GM18517 (cell line): Measurements from ENCODE around the gene CD82.
"Not testable (repeated sequence)": the region's sequence is repeated elsewhere in the genome, so short reads cannot be mapped to it uniquely, and the experiment has no call there.

Experiments used
- ATAC-seq: cut with Tn5 transposase; IDR thresholded peaks from one replicate; pipeline ENCODE4 v1.9.1; 2021; ENCODE audit warnings: mild to moderate bottlenecking, moderate library complexity; ENCODE audit not compliant: unreplicated experiment

CD82 gene

DNA sequence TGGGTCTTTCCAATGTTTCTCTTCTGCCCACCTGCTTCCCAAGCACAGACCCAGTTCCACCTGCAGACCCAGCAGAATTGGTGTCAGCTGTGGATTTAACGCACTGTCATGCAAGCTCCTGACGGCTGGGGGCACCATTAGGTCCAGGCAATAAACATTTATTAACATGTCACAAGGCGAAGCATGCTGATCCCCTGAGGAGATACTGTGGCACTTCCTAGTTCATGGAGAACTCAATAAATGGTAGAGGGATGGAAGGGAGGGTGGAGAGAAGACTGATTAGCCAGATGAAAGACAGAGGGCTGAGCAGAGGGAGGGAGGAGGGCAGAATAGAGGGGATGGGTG, 93.0 kb downstream of the CD82 start:
- no peak for ATAC-seq

DNA sequence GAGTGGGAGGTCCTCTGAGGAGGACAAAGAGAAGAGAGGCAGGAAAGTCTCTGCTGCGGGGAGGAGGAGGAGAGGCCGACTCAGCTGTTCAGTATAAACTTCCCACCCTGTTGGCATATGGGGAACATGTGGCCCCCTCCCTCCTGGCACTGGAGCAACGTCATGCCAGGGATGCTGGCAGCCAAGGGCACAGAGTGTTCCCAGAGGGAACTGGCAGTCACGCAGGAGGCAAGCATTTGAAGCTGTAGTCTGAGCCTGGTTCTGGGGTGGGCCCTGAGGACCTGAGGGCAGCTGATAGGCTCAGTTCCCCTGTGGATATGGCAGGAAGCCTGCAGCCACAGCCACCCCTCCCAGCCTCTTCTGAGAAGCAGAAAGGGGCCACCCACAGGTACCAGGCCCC, 94.2 kb downstream of the CD82 start:
- no peak for ATAC-seq

DNA sequence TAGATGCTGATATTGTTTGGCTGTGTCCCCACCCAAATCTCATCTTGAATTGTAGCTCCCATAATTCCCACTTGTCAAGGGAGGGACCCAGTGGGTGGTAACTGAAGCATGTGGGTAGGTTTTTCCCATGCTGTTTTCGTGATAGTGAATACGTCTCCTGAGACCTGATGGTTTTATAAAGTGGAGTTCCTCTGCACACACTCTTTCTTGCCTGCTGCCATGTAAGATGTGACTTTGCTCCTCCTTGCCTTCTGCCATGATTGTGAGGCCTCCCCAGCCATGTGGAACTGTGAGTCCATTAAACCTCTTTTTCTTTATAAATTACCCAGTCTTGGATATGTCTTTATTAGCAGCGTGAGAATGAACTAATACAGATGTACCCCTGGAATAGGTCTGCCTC, 95.1 kb downstream of the CD82 start:
- not testable (repeated sequence) for ATAC-seq

GRCh38 chr11:44661311-44661717, 95.9 kb downstream of the CD82 start:
- no peak for ATAC-seq
